Measurements from ENCODE around the gene AUTS2.

Gene AUTS2

GRCh38 chr7:69603937-69604494, 5.7 kb downstream of the AUTS2 start:
- Histone ChIP-seq H3K27me3 (ENCODE audit: insufficient read depth, poor library complexity, severe bottlenecking) (peaks cover 25% of the 10 kb centered on the region), H3K27ac (replicated peaks) (no peak overlapping the region), H3K4me3 (replicated peaks; ENCODE audit: insufficient read depth, low read length) (no peak overlapping the region)
- no peak for DNase-seq (ENCODE audit: low read depth in 1 of 2, low spot score in 1 of 2)
- TF ChIP-seq POLR2AphosphoS5 (IDR thresholded peaks at IDR 0.05; ENCODE audit: low read depth) (no peak), REST (IDR thresholded peaks at IDR 0.05; ENCODE audit: insufficient replicate concordance, low read depth) (no peak)

GRCh38 chr7:69605070-69605469, 6.8 kb downstream of the AUTS2 start:
- H3K27ac ChIP-seq (replicated peaks) = no peak overlapping the region
- no peak for DNase-seq (ENCODE audit: low read depth in 1 of 2, low spot score in 1 of 2)
- peaks cover 24% of the 10 kb centered on the region for H3K27me3 ChIP-seq (ENCODE audit: insufficient read depth, poor library complexity, severe bottlenecking)
- no peak for TF ChIP-seq SPI1 (IDR thresholded peaks at IDR 0.05; ENCODE audit: borderline replicate concordance, low read depth)
- no peak for TF ChIP-seq REST (IDR thresholded peaks at IDR 0.05; ENCODE audit: insufficient replicate concordance, low read depth)
- no peak for TF ChIP-seq GABPA (IDR thresholded peaks at IDR 0.05; ENCODE audit: low read depth)
- no peak for TF ChIP-seq CTCF (IDR thresholded peaks at IDR 0.05; ENCODE audit: insufficient read depth, low read length)
- TF ChIP-seq POLR2AphosphoS5 (IDR thresholded peaks at IDR 0.05; ENCODE audit: low read depth) = no peak
- H3K4me3 ChIP-seq (replicated peaks; ENCODE audit: insufficient read depth, low read length) = no peak overlapping the region

- H3K27me3 ChIP-seq (ENCODE audit: insufficient read depth, poor library complexity, severe bottlenecking) = peaks cover 20% of the 10 kb centered on the region
- no peak overlapping the region for H3K4me3 ChIP-seq (replicated peaks; ENCODE audit: insufficient read depth, low read length)
- H3K27ac ChIP-seq (replicated peaks) = no peak overlapping the region
- DNase-seq (ENCODE audit: low read depth in 1 of 2, low spot score in 1 of 2) = no peak
- TF ChIP-seq CTCF (IDR thresholded peaks at IDR 0.05; ENCODE audit: insufficient read depth, low read length) (no peak), POLR2AphosphoS5 (IDR thresholded peaks at IDR 0.05; ENCODE audit: low read depth) (no peak), GABPA (IDR thresholded peaks at IDR 0.05; ENCODE audit: low read depth) (no peak), REST (IDR thresholded peaks at IDR 0.05; ENCODE audit: insufficient replicate concordance, low read depth) (no peak), SPI1 (IDR thresholded peaks at IDR 0.05; ENCODE audit: borderline replicate concordance, low read depth) (no peak)
These were observed 7.3 kb downstream of the AUTS2 start for GRCh38 chr7:69605546-69605945.

Measured in HL-60 (cell line).